CD14-positive monocyte (primary cell): ENCODE results near the gene KRTAP10-4. TPM values are rescaled to one million over a fixed set of nuclear protein-coding genes. Genes with fewer than 3 reads are reported as not detected.

Experiments
- DNase-seq, 3 donors: peaks; one replicate each; pipeline ENCODE4 v3.0.0-alpha.2; 2011 to 2022
- H2AFZ ChIP-seq: 2 replicates; pipeline ENCODE4 v1.6.0; 2012; ENCODE audit warnings: mild to moderate bottlenecking, low read depth, low read length, inconsistent platforms; ENCODE audit not compliant: insufficient read depth, poor library complexity, severe bottlenecking
- H3K27ac ChIP-seq, 2 donors: 1 replicate in 1 of 2; 2 replicates in 1 of 2; pipeline ENCODE4 v1.5.1; 2012 to 2013; ENCODE audit warnings: low read length in 2 of 2, control low read depth in 1 of 2, inconsistent platforms in 1 of 2, low read depth in 1 of 2, mild to moderate bottlenecking in 1 of 2
- H3K27me3 ChIP-seq, 2 donors: one replicate each; pipeline versions ENCODE4 v1.6.0 to v1.6.1; 2011 to 2013; ENCODE audit warnings: low read length in 2 of 2; ENCODE audit not compliant: control insufficient read depth in 2 of 2, insufficient read depth in 2 of 2
- H3K36me3 ChIP-seq, 2 donors: replicated peaks in 1 of 2; 1 replicate in 1 of 2; 2 replicates in 1 of 2; pipeline versions ENCODE4 v1.5.1 to v1.6.1; 2012 to 2013; ENCODE audit warnings: low read length in 2 of 2, control low read depth in 1 of 2, inconsistent platforms in 1 of 2, mild to moderate bottlenecking in 1 of 2; ENCODE audit not compliant: insufficient read depth in 2 of 2, control insufficient read depth in 1 of 2
- H3K4me1 ChIP-seq, 2 donors: 1 replicate in 1 of 2; 2 replicates in 1 of 2; pipeline versions ENCODE4 v1.5.1 to v1.6.1; 2012 to 2013; ENCODE audit warnings: low read length in 2 of 2, control low read depth in 1 of 2, inconsistent platforms in 1 of 2, mild to moderate bottlenecking in 1 of 2, moderate library complexity in 1 of 2; ENCODE audit not compliant: insufficient read depth in 2 of 2, control insufficient read depth in 1 of 2
- H3K4me2 ChIP-seq: replicated peaks from 2 replicates; pipeline ENCODE3; 2012; ENCODE audit warnings: low read length, moderate library complexity, mild to moderate bottlenecking; ENCODE audit not compliant: poor library complexity, severe bottlenecking; ENCODE audit errors: extremely low read depth
- H3K4me3 ChIP-seq, 3 experiments: fragments of 200-600 bp in 1 of 3; sonication (generic) in 1 of 3; replicated peaks in 1 of 3; 1 replicate in 2 of 3; 2 replicates in 1 of 3; pipeline ENCODE4 v1.5.1; 2011 to 2013; ENCODE audit warnings: low read length in 3 of 3, mild to moderate bottlenecking in 3 of 3, control low read depth in 2 of 3, low read depth in 2 of 3, inconsistent platforms in 1 of 3, moderate library complexity in 1 of 3
- H3K79me2 ChIP-seq: 2 replicates; pipeline ENCODE4 v1.6.0; 2012; ENCODE audit warnings: mild to moderate bottlenecking, control low read depth, inconsistent platforms, low read length, moderate library complexity; ENCODE audit not compliant: insufficient read depth
- H3K9ac ChIP-seq: 2 replicates; pipeline ENCODE4 v1.6.0; 2017; ENCODE audit warnings: low read length, mild to moderate bottlenecking; ENCODE audit not compliant: insufficient read depth, poor library complexity, severe bottlenecking
- H3K9me3 ChIP-seq, 2 donors: replicated peaks in 1 of 2; 1 replicate in 1 of 2; 2 replicates in 1 of 2; pipeline versions ENCODE4 v1.5.1 to v1.6.1; 2012 to 2013; ENCODE audit warnings: low read length in 2 of 2, control low read depth in 1 of 2; ENCODE audit not compliant: control insufficient read depth in 1 of 2, insufficient read depth in 1 of 2
- H4K20me1 ChIP-seq: 2 replicates; pipeline ENCODE4 v1.6.0; 2012; ENCODE audit warnings: mild to moderate bottlenecking, low read length, control low read depth, moderate library complexity; ENCODE audit not compliant: insufficient read depth
- H3K27ac Mint-ChIP-seq, 7 donors: one replicate each; pipeline ENCODE4 v1.8.0; 2020; ENCODE audit warnings: mild to moderate bottlenecking in 7 of 7, mixed read lengths in 7 of 7, moderate library complexity in 6 of 7, inconsistent platforms in 2 of 7
- H3K27me3 Mint-ChIP-seq, 3 donors: one replicate each; pipeline ENCODE4 v1.8.0; 2021 to 2022; ENCODE audit warnings: low read depth in 3 of 3, mild to moderate bottlenecking in 3 of 3, mixed read lengths in 3 of 3, moderate library complexity in 3 of 3, inconsistent platforms in 1 of 3
- H3K36me3 Mint-ChIP-seq, 2 donors: one replicate each; pipeline ENCODE4 v1.8.0; 2020; ENCODE audit warnings: mixed read lengths in 2 of 2, inconsistent platforms in 1 of 2, mild to moderate bottlenecking in 1 of 2
- H3K4me1 Mint-ChIP-seq: one replicate; pipeline ENCODE4 v1.8.0; 2020; ENCODE audit warnings: mild to moderate bottlenecking, mixed read lengths
- H3K4me3 Mint-ChIP-seq, 2 donors: one replicate each; pipeline ENCODE4 v1.8.0; 2020; ENCODE audit warnings: mild to moderate bottlenecking in 2 of 2, mixed read lengths in 2 of 2, moderate library complexity in 1 of 2
- H3K9me3 Mint-ChIP-seq, 7 donors: one replicate each; pipeline ENCODE4 v1.8.0; 2020 to 2022; ENCODE audit warnings: mixed read lengths in 7 of 7, mild to moderate bottlenecking in 6 of 7, moderate library complexity in 6 of 7, inconsistent platforms in 2 of 7
- WGBS: methylation state at CpG from one replicate; pipeline ENCODE4 v1.1.5; 2013; ENCODE audit warnings: missing lambda C conversion rate; ENCODE audit not compliant: insufficient coverage; 5-methylcytosine and 5-hydroxymethylcytosine counted together
- intact Hi-C, 2 donors: fragments of 100-400 bp; cut with micrococcal nuclease; formaldehyde crosslinking; loops; one replicate each; pipeline versions ENCODE4 v1.15.0 to v1.15.1; 2023
- polyA plus RNA-seq, 3 donors: library from polyadenylated mRNA; depleted of rRNA in 1 of 3; unstranded in 2 of 3; stranded (reverse) in 1 of 3; fragments of 300-500 nt in 2 of 3; fragments of >200 nt in 1 of 3; fragmentation: Illumina TruSeq in 2 of 3; gene quantifications; 1 replicate in 2 of 3; 2 replicates in 1 of 3; pipeline ENCODE4 v1.2.3, GENCODE V29; 2012 to 2021
- TF ChIP-seq, protein P1 (sequence below): fragments of 200-600 bp; IDR thresholded peaks from one replicate; pipeline ENCODE4 v1.8.0; 2022; ENCODE audit warnings: antibody characterized with exemption, mild to moderate bottlenecking

KRTAP10-4 gene
- polyA plus RNA-seq, 3 donors, result not detected

DNA sequence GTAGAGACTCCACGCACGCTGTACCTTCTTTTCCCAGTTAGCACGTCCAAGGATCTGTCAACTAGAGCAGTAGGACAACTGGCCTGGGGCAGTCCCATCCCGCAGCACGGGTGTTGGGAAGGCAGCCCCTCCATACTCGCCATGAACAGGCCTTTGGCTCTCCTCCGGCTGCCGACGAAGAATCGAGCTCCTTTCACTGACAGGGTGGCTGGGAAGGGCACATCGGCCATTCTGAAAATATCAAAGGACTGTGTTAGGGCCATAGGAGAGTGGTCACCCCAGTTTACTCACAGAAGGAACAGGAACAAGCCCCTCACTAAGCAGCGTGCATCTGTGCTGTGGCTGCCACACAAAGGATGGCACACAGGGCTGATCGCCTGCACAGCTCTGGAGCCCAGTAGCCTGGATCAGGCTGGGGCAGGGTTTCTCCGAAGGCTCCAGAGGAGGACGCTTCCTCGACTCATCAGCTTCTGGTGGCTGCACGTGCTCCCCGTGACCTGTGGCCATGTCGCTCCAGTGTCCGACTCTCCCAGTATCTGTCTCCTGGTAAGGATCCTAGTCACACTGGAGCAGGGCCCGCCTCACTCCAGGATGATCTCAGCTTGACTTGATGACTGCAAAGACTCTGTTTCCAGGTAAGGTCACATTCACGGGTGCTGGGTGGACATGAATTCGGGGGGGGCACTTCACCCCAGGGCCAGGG, 42.5 kb upstream of the KRTAP10-4 start:
- DNase-seq, result no peak
- Histone ChIP-seq H3K27me3 (no peaks in the 10 kb centered on the region), H3K27ac (no peak overlapping the region), H3K4me1 (no peaks in the 10 kb centered on the region), H3K4me2 (no peak overlapping the region), H2AFZ (no peak overlapping the region), H3K9ac (no peak overlapping the region), H4K20me1 (no peaks in the 10 kb centered on the region), H3K9me3 (no peaks in the 10 kb centered on the region), H3K79me2 (no peaks in the 10 kb centered on the region), H3K36me3 (no peaks in the 10 kb centered on the region), H3K4me3 (no peak overlapping the region)
- peaks cover 0 to 4% (median 0%) of the 10 kb centered on the region in 7 donors for H3K9me3 Mint-ChIP-seq
- peaks cover 1 to 15% (median 9%) of the 10 kb centered on the region in 3 donors for H3K27me3 Mint-ChIP-seq
- WGBS, result 88% methylated on average over 22 of the region's 23 CpGs
- no peaks in the 10 kb centered on the region for H3K36me3 Mint-ChIP-seq
- no peaks in the 10 kb centered on the region for H3K4me1 Mint-ChIP-seq
- intact Hi-C loops, result no loop called here
- no peak overlapping the region for H3K4me3 Mint-ChIP-seq
- TF ChIP-seq, protein P1, sequence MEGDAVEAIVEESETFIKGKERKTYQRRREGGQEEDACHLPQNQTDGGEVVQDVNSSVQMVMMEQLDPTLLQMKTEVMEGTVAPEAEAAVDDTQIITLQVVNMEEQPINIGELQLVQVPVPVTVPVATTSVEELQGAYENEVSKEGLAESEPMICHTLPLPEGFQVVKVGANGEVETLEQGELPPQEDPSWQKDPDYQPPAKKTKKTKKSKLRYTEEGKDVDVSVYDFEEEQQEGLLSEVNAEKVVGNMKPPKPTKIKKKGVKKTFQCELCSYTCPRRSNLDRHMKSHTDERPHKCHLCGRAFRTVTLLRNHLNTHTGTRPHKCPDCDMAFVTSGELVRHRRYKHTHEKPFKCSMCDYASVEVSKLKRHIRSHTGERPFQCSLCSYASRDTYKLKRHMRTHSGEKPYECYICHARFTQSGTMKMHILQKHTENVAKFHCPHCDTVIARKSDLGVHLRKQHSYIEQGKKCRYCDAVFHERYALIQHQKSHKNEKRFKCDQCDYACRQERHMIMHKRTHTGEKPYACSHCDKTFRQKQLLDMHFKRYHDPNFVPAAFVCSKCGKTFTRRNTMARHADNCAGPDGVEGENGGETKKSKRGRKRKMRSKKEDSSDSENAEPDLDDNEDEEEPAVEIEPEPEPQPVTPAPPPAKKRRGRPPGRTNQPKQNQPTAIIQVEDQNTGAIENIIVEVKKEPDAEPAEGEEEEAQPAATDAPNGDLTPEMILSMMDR, result no peak
- H3K27ac Mint-ChIP-seq, result no peak overlapping the region

- no peak overlapping the region for H3K4me3 ChIP-seq
- H3K36me3 ChIP-seq, result no peaks in the 10 kb centered on the region
- H3K9ac ChIP-seq, result no peak overlapping the region
- H3K9me3 ChIP-seq, result no peaks in the 10 kb centered on the region
- no peaks in the 10 kb centered on the region for H3K79me2 ChIP-seq
- Mint-ChIP-seq H3K9me3 (peaks cover 0 to 4% (median 0%) of the 10 kb centered on the region in 7 donors), H3K4me3 (no peak overlapping the region), H3K27ac (no peak overlapping the region), H3K36me3 (no peaks in the 10 kb centered on the region), H3K27me3 (peaks cover 1 to 17% (median 9%) of the 10 kb centered on the region in 3 donors), H3K4me1 (no peaks in the 10 kb centered on the region)
- intact Hi-C loops, result no loop called here
- no peaks in the 10 kb centered on the region for H4K20me1 ChIP-seq
- no peak overlapping the region for H2AFZ ChIP-seq
- 87% methylated on average over 27 of the region's 30 CpGs for WGBS
- H3K27me3 ChIP-seq, result no peaks in the 10 kb centered on the region
- no peaks in the 10 kb centered on the region for H3K4me1 ChIP-seq
- no peak overlapping the region for H3K4me2 ChIP-seq
- TF ChIP-seq, protein P1, result no peak
- H3K27ac ChIP-seq, result no peak overlapping the region
- DNase-seq, result no peak
Measured at GRCh38 chr21:44531606-44532564, 41.6 kb upstream of the KRTAP10-4 start.
